B cell (primary cell): ENCODE data around the gene SSBP3. TPM values are rescaled to one million over a fixed set of nuclear protein-coding genes. Genes with fewer than 3 reads are reported as not detected.

Experiments used
- ATAC-seq: fragments of 200-7000 bp; cut with Tn5 transposase; one replicate; pipeline ENCODE4 v1.10.0; 2021; ENCODE audit warnings: low read depth, mild to moderate bottlenecking, moderate number of reproducible peaks, moderate library complexity
- CTCF ChIA-PET: fragments of 350-600 bp; sonication (Branson Sonifier 250); formaldehyde crosslinking; loops from one replicate; lab custom pipeline; 2021; ENCODE audit warnings: antibody characterized with exemption, inconsistent platforms; lab: Charles Lee
- POLR2A ChIA-PET: fragments of 350-600 bp; sonication (Branson Sonifier 250); formaldehyde crosslinking; loops from one replicate; lab custom pipeline; 2021; ENCODE audit warnings: antibody characterized with exemption; lab: Charles Lee
- DNase-seq: peaks from one replicate; pipeline ENCODE4 v3.0.0; 2013
- H2AFZ ChIP-seq: 2 replicates; pipeline ENCODE4 v1.6.1; 2012; ENCODE audit warnings: mild to moderate bottlenecking, low read depth, low read length; ENCODE audit not compliant: insufficient read depth, poor library complexity, severe bottlenecking
- H3K27ac ChIP-seq, 2 donors: 1 replicate in 1 of 2; 2 replicates in 1 of 2; pipeline ENCODE4 v1.5.1; 2012 to 2013; ENCODE audit warnings: low read length in 2 of 2, mild to moderate bottlenecking in 2 of 2, moderate library complexity in 1 of 2
- H3K27me3 ChIP-seq, 4 experiments: fragments of 200-600 bp in 1 of 4; sonication (generic) in 1 of 4; replicated peaks in 1 of 4; 1 replicate in 2 of 4; 2 replicates in 2 of 4; pipeline versions ENCODE4 v1.6.1 to v1.7.0; 2013 to 2016; ENCODE audit warnings: low read length in 3 of 4, mild to moderate bottlenecking in 2 of 4, mixed read lengths in 1 of 4, moderate library complexity in 1 of 4; ENCODE audit not compliant: insufficient read depth in 4 of 4, control insufficient read depth in 3 of 4; ENCODE audit errors: control extremely low read depth in 1 of 4
- H3K36me3 ChIP-seq, 2 experiments: replicated peaks in 1 of 2; 1 replicate in 1 of 2; 2 replicates in 1 of 2; pipeline versions ENCODE4 v1.6.1 to v1.7.1; 2013; ENCODE audit warnings: low read length in 1 of 2; ENCODE audit not compliant: insufficient read depth in 2 of 2, control insufficient read depth in 1 of 2; ENCODE audit errors: control extremely low read depth in 1 of 2, extremely low read depth in 1 of 2
- H3K4me1 ChIP-seq, 2 donors: fragments of 200-600 bp in 1 of 2; sonication (generic) in 1 of 2; 1 replicate in 1 of 2; 2 replicates in 1 of 2; pipeline versions ENCODE4 v1.5.1 to v1.6.1; 2013 to 2017; ENCODE audit warnings: low read length in 2 of 2; ENCODE audit not compliant: control insufficient read depth in 2 of 2, insufficient read depth in 2 of 2
- H3K4me2 ChIP-seq: replicated peaks from 2 replicates; pipeline ENCODE3; 2012; ENCODE audit warnings: mild to moderate bottlenecking, low read depth, low read length; ENCODE audit not compliant: poor library complexity, severe bottlenecking
- H3K4me3 ChIP-seq, 5 experiments: fragments of 200-600 bp in 1 of 5; sonication (generic) in 1 of 5; 1 replicate in 3 of 5; 2 replicates in 2 of 5; pipeline versions ENCODE4 v1.5.1 to v1.7.0; 2011 to 2016; ENCODE audit warnings: low read length in 4 of 5, mild to moderate bottlenecking in 4 of 5, low read depth in 2 of 5, control low read depth in 1 of 5, moderate library complexity in 1 of 5; ENCODE audit not compliant: insufficient read depth in 1 of 5; ENCODE audit errors: control extremely low read depth in 1 of 5, extremely low read depth in 1 of 5
- H3K79me2 ChIP-seq: fragments of 200-600 bp; sonication (generic); one replicate; pipeline ENCODE4 v1.6.0; 2016; ENCODE audit warnings: low read length; ENCODE audit not compliant: control insufficient read depth, insufficient read depth
- H3K9ac ChIP-seq: fragments of 200-600 bp; sonication (generic); 2 replicates; pipeline ENCODE4 v1.6.1; 2017; ENCODE audit warnings: mild to moderate bottlenecking, low read length, moderate library complexity
- H3K9me3 ChIP-seq, 3 donors: one replicate each; pipeline versions ENCODE4 v1.6.1 to v1.7.1; 2013; ENCODE audit warnings: low read length in 2 of 3; ENCODE audit not compliant: control insufficient read depth in 2 of 3, insufficient read depth in 1 of 3; ENCODE audit errors: control extremely low read depth in 1 of 3
- H4K20me1 ChIP-seq: 2 replicates; pipeline ENCODE4 v1.6.0; 2012; ENCODE audit warnings: mild to moderate bottlenecking, low read length; ENCODE audit not compliant: insufficient read depth, control insufficient read depth, poor library complexity, severe bottlenecking
- H3K27ac Mint-ChIP-seq: one replicate; pipeline ENCODE4 v1.8.0; 2021; ENCODE audit warnings: mixed read lengths
- H3K27me3 Mint-ChIP-seq: one replicate; pipeline ENCODE4 v1.8.0; 2021; ENCODE audit warnings: mixed read lengths
- H3K4me1 Mint-ChIP-seq: one replicate; pipeline ENCODE4 v1.8.0; 2021; ENCODE audit warnings: mixed read lengths
- H3K4me3 Mint-ChIP-seq: one replicate; pipeline ENCODE4 v1.8.0; 2021; ENCODE audit warnings: mixed read lengths
- H3K9me3 Mint-ChIP-seq: one replicate; pipeline ENCODE4 v1.8.0; 2022; ENCODE audit warnings: mixed read lengths; ENCODE audit not compliant: insufficient read depth
- EZH2 ChIP-seq: IDR thresholded peaks from 2 replicates; pipeline ENCODE4 v1.6.1; 2012; ENCODE audit warnings: borderline replicate concordance, low read depth, mild to moderate bottlenecking, moderate library complexity, low read length; ENCODE audit not compliant: insufficient read depth, poor library complexity, severe bottlenecking
- WGBS: methylation state at CpG from one replicate; pipeline ENCODE4 v1.1.5; 2013; ENCODE audit warnings: missing lambda C conversion rate; ENCODE audit not compliant: insufficient coverage; 5-methylcytosine and 5-hydroxymethylcytosine counted together
- intact Hi-C: fragments of 100-400 bp; cut with micrococcal nuclease; formaldehyde crosslinking; loops from one replicate; pipeline ENCODE4 v1.10.0; 2022
- polyA plus RNA-seq: library from polyadenylated mRNA; depleted of rRNA; stranded (reverse); fragments of >200 nt; gene quantifications from 2 replicates; pipeline ENCODE4 v1.2.3, GENCODE V29; 2012
- total RNA-seq, 2 donors: library from RNA; stranded (reverse); fragments of 120-200 nt in 1 of 2; gene quantifications; 1 replicate in 1 of 2; 2 replicates in 1 of 2; pipeline versions ENCODE4 v1.2.3 to v1.2.4, GENCODE V29; 2013 to 2022
- TF ChIP-seq, protein P1 (sequence below): fragments of 200-600 bp; IDR thresholded peaks from one replicate; pipeline ENCODE4 v1.8.0; 2022; ENCODE audit warnings: antibody characterized with exemption, mild to moderate bottlenecking

SSBP3 gene
- total and polyA plus RNA-seq, 2 donors (not counting 1 experiment from before 2014, with no cell fraction given): 16.9 to 30.7 TPM

DNA sequence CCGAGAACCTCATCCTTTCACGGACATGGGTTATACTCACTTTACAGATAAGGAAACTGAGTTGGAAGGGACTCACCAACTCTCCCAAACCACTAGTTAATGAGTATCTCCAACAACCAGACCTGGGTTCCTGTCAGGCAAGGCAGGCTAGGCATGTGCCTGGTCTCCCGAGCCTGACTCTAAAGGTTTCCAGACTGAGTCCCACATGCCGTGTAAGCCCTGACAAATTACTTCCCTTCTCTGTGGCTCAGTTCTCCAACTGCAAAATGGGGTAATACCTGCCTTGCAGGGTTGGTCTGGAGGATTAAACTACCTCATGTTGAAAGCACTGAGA lies 34.3 kb downstream of the SSBP3 start:
- no peaks in the 10 kb centered on the region for H3K9me3 ChIP-seq
- H3K4me2 ChIP-seq: no peak overlapping the region
- peaks cover 34% of the 10 kb centered on the region for H3K79me2 ChIP-seq
- Mint-ChIP-seq H3K27ac (no peak overlapping the region), H3K4me1 (peaks cover 42% of the 10 kb centered on the region), H3K9me3 (no peaks in the 10 kb centered on the region), H3K4me3 (no peak overlapping the region), H3K27me3 (no peaks in the 10 kb centered on the region)
- 83% methylated on average over 3 of the region's 4 CpGs for WGBS
- ChIA-PET POLR2A (no interaction called here), CTCF (no interaction called here)
- no peak overlapping the region for H3K4me3 ChIP-seq
- no peak overlapping the region for H2AFZ ChIP-seq
- no peaks in the 10 kb centered on the region for H3K36me3 ChIP-seq
- DNase-seq: no peak
- no peak for ATAC-seq
- intact Hi-C loops: loop anchor here (10.0 kb wide), 1 partner anchor 57 kb away; no protein-coding TSS in a partner anchor
- no peak for TF ChIP-seq EZH2
- TF ChIP-seq, protein P1, sequence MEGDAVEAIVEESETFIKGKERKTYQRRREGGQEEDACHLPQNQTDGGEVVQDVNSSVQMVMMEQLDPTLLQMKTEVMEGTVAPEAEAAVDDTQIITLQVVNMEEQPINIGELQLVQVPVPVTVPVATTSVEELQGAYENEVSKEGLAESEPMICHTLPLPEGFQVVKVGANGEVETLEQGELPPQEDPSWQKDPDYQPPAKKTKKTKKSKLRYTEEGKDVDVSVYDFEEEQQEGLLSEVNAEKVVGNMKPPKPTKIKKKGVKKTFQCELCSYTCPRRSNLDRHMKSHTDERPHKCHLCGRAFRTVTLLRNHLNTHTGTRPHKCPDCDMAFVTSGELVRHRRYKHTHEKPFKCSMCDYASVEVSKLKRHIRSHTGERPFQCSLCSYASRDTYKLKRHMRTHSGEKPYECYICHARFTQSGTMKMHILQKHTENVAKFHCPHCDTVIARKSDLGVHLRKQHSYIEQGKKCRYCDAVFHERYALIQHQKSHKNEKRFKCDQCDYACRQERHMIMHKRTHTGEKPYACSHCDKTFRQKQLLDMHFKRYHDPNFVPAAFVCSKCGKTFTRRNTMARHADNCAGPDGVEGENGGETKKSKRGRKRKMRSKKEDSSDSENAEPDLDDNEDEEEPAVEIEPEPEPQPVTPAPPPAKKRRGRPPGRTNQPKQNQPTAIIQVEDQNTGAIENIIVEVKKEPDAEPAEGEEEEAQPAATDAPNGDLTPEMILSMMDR: no peak
- no peaks in the 10 kb centered on the region for H4K20me1 ChIP-seq
- H3K27me3 ChIP-seq: no peaks in the 10 kb centered on the region
- no peak overlapping the region for H3K27ac ChIP-seq
- H3K9ac ChIP-seq: no peak overlapping the region
- peaks cover 9 to 43% of the 10 kb centered on the region in 2 donors for H3K4me1 ChIP-seq

DNA sequence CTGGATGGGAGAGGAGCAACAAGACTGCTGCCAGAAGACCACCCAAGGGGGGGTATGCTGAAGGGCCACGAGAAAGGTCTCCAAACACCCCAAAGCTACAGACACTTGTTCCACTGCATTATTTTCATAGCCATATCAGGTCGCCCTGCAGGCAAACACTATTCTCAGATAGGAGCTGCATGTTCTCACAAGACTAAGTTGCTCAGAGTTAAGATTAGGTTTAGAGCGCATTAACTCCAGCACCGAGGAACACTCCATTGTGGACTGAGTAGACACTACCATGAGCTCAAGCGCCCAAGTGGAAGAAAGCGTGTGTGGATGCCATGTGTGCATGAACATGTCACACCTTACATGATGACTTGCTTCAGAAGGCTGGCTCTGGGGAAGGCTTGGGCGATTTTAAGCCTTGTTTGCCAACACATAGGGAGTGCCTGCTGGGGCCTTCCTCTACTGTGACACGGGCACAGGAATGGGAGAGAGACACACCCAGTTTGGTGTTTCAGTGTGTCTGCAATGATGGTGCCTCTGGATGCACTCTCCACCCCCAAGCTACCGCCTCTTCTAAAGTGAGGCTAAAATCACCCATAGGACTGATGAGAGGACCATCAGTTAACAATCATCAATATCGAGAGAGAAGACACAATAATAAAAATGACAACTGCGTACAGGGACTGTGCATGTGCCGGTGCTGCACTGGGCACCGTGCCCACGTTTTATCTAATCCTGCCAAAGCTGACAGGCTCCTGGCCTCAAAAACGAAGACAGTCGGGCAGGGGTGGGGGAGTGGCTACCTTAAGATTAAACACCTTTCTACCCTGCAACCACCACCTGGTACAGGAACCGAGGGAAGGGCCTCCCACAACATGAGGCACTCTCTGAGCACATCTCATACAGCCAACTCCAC lies 34.9 kb downstream of the SSBP3 start:
- no peaks in the 10 kb centered on the region for H4K20me1 ChIP-seq
- peaks cover 34% of the 10 kb centered on the region for H3K79me2 ChIP-seq
- H3K9ac ChIP-seq: no peak overlapping the region
- H3K27me3 ChIP-seq: no peaks in the 10 kb centered on the region
- TF ChIP-seq EZH2: no peak
- TF ChIP-seq, protein P1: no peak
- H3K4me2 ChIP-seq: no peak overlapping the region
- no peaks in the 10 kb centered on the region for H3K9me3 Mint-ChIP-seq
- peaks cover 36% of the 10 kb centered on the region for H3K4me1 Mint-ChIP-seq
- H3K9me3 ChIP-seq: no peaks in the 10 kb centered on the region
- ChIA-PET POLR2A (no interaction called here), CTCF (interaction anchor here (1.0 kb wide), 1 partner anchor 13 kb away, joined by 3 read pairs; no protein-coding TSS in a partner anchor)
- intact Hi-C loops: loop anchor here (10.0 kb wide), 1 partner anchor 56 kb away; no protein-coding TSS in a partner anchor
- H3K4me3 Mint-ChIP-seq: no peak overlapping the region
- DNase-seq (no peak), ATAC-seq (no peak)
- H3K27me3 Mint-ChIP-seq: no peaks in the 10 kb centered on the region
- no peak overlapping the region for H3K4me3 ChIP-seq
- no peak overlapping the region for H3K27ac ChIP-seq
- peaks cover 9 to 37% of the 10 kb centered on the region in 2 donors for H3K4me1 ChIP-seq
- WGBS: 93% methylated on average over 13 of the region's 17 CpGs
- no peaks in the 10 kb centered on the region for H3K36me3 ChIP-seq
- H3K27ac Mint-ChIP-seq: no peak overlapping the region
- no peak overlapping the region for H2AFZ ChIP-seq
